GM19193 (cell line): ENCODE results near the gene ZNF32.

Experiments
- POLR2A ChIP-seq: IDR thresholded peaks from 4 replicates; pipeline ENCODE4 v1.6.1; 2011; ENCODE audit not compliant: insufficient read depth, insufficient read length; ENCODE audit errors: extremely low read depth

The ZNF32 gene

GRCh38 chr10:43685744-43686143 is 37.1 kb upstream of the ZNF32 start:
- TF ChIP-seq POLR2A, result no peak

GRCh38 chr10:43684292-43684559 is 35.5 kb upstream of the ZNF32 start:
- no peak for TF ChIP-seq POLR2A

- TF ChIP-seq POLR2A, result no peak
Measured at GRCh38 chr10:43683451-43684291, 35.0 kb upstream of the ZNF32 start.

- TF ChIP-seq POLR2A, result no peak
Measured at GRCh38 chr10:43682956-43683355, 34.3 kb upstream of the ZNF32 start.

- no peak for TF ChIP-seq POLR2A
Measured at GRCh38 chr10:43681721-43682120, 33.0 kb upstream of the ZNF32 start.

GRCh38 chr10:43681220-43681619 is 32.5 kb upstream of the ZNF32 start:
- TF ChIP-seq POLR2A, result no peak

GRCh38 chr10:43680035-43680434 is 31.4 kb upstream of the ZNF32 start:
- no peak for TF ChIP-seq POLR2A

GRCh38 chr10:43679509-43679908 is 30.8 kb upstream of the ZNF32 start:
- TF ChIP-seq POLR2A, result no peak

- TF ChIP-seq POLR2A, result no peak
Measured at GRCh38 chr10:43678654-43679053, 30.0 kb upstream of the ZNF32 start.

- TF ChIP-seq POLR2A, result no peak
Measured at GRCh38 chr10:43676901-43677300, 28.2 kb upstream of the ZNF32 start.

- no peak for TF ChIP-seq POLR2A
Measured at GRCh38 chr10:43676331-43676730, 27.6 kb upstream of the ZNF32 start.

- TF ChIP-seq POLR2A, result no peak
Measured at GRCh38 chr10:43674553-43675210, 26.0 kb upstream of the ZNF32 start.

GRCh38 chr10:43673471-43673870 is 24.8 kb upstream of the ZNF32 start:
- no peak for TF ChIP-seq POLR2A

- TF ChIP-seq POLR2A, result no peak
Measured at GRCh38 chr10:43671659-43672531, 23.2 kb upstream of the ZNF32 start.

- TF ChIP-seq POLR2A, result no peak
Measured at GRCh38 chr10:43669386-43669785, 20.7 kb upstream of the ZNF32 start.
